Hepatocyte (in vitro differentiated cells): ENCODE data around the gene DUS2.

ENCODE experiments used
- EZH2 ChIP-seq: fragments of 200-600 bp; sonication (generic); IDR thresholded peaks from 2 replicates; pipeline ENCODE4 v1.6.1; 2016; ENCODE audit warnings: antibody characterized with exemption, mild to moderate bottlenecking, borderline replicate concordance
- EZH2phosphoT487 ChIP-seq: fragments of 200-600 bp; sonication (generic); IDR thresholded peaks from one replicate; pipeline ENCODE4 v1.6.1; 2018; ENCODE audit warnings: antibody characterized with exemption, mild to moderate bottlenecking, low read depth, moderate library complexity; ENCODE audit not compliant: unreplicated experiment, severe bottlenecking
- TF ChIP-seq, protein P1 (sequence below): fragments of 200-600 bp; sonication (generic); IDR thresholded peaks from 2 replicates; pipeline ENCODE4 v1.5.1; 2016; ENCODE audit warnings: antibody characterized with exemption, mild to moderate bottlenecking; ENCODE audit not compliant: poor library complexity

DNA sequence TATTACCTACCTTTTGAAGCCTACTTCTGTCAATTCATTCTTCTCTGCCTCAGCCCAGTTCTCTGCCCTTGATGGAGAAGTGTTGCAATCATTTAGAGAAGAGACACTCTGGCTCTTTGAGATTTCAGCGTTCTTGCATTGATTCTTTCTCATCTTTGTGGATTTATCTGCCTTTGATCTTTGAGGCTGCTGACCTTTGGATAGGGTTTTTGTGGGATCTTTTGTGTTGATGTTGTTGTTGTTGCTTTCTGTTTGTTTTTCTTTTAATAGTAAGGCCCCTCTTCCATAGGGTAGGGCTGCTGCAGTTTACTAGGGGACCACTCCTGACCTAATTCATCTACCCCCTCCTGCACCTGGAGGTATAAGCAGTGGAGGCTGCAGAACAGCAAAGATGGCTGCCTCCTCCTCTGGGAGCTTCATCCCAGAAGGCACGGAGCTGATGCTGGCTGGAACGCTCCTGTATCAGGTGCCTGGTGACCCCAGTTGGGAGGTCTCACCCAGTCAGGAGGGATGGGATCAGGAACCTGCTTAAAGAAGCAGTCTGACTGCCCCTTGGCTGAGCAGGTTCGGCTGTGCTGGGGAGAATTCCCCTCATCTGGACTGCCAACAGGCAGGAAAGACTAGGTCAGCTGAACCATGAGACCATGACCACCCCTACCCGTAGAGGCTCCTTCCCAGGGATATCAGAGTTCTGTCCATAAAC lies 90.1 kb downstream of the DUS2 start:
- TF ChIP-seq, protein P1, sequence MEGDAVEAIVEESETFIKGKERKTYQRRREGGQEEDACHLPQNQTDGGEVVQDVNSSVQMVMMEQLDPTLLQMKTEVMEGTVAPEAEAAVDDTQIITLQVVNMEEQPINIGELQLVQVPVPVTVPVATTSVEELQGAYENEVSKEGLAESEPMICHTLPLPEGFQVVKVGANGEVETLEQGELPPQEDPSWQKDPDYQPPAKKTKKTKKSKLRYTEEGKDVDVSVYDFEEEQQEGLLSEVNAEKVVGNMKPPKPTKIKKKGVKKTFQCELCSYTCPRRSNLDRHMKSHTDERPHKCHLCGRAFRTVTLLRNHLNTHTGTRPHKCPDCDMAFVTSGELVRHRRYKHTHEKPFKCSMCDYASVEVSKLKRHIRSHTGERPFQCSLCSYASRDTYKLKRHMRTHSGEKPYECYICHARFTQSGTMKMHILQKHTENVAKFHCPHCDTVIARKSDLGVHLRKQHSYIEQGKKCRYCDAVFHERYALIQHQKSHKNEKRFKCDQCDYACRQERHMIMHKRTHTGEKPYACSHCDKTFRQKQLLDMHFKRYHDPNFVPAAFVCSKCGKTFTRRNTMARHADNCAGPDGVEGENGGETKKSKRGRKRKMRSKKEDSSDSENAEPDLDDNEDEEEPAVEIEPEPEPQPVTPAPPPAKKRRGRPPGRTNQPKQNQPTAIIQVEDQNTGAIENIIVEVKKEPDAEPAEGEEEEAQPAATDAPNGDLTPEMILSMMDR: no peak
- TF ChIP-seq EZH2phosphoT487: no peak
- TF ChIP-seq EZH2: no peak
